ENCODE measurements around the gene LIN37.

- TF ChIP-seq MYC (CRISPR knock-in tag; IDR thresholded peaks at IDR 0.05; ENCODE audit: borderline replicate concordance) = no peak
- no peak for TF ChIP-seq TFE3 (CRISPR knock-in tag; IDR thresholded peaks at IDR 0.05)
- no peak for TF ChIP-seq ZNF670 (CRISPR knock-in tag; IDR thresholded peaks at IDR 0.05; ENCODE audit: borderline replicate concordance)
- TF ChIP-seq HDAC2 (CRISPR knock-in tag; IDR thresholded peaks at IDR 0.05) = no peak
- TF ChIP-seq SNAPC5 (CRISPR knock-in tag; IDR thresholded peaks at IDR 0.05; ENCODE audit: borderline replicate concordance) = no peak
- no peak for TF ChIP-seq ZBTB8A (CRISPR knock-in tag; IDR thresholded peaks at IDR 0.05; ENCODE audit: borderline replicate concordance, low read depth)
- no peak for TF ChIP-seq POLR2A (IDR thresholded peaks at IDR 0.05; ENCODE audit: insufficient read depth in 1 of 2, low read depth in 2 of 2, low read length in 2 of 2)
- TF ChIP-seq ZBTB26 (CRISPR knock-in tag; IDR thresholded peaks at IDR 0.05; ENCODE audit: borderline replicate concordance) = no peak
- no peak for TF ChIP-seq ZNF768 (CRISPR knock-in tag; IDR thresholded peaks at IDR 0.05)
- no peak for TF ChIP-seq ATF7 (IDR thresholded peaks at IDR 0.05)
- TF ChIP-seq ATF7 (CRISPR knock-in tag; IDR thresholded peaks at IDR 0.05) = no peak
- no peak for TF ChIP-seq SP5 (CRISPR knock-in tag; IDR thresholded peaks at IDR 0.05; ENCODE audit: borderline replicate concordance, low read depth)
- no peak for TF ChIP-seq CTCF (CRISPR knock-in tag; IDR thresholded peaks at IDR 0.05)
- TF ChIP-seq NBN (conservative IDR thresholded peaks at IDR 0.05) = no peak
Measured at GRCh38 chr19:35785339-35785627, 36.9 kb downstream of the LIN37 start.
